OCI-LY1 (cell line): ENCODE results near the gene HDHD5.

Experiments used
- H2AFZ ChIP-seq: fragments of 200-600 bp; sonication (generic), shearing (Covaris generic); 2 replicates; pipeline ENCODE4 v1.6.0; 2014; ENCODE audit warnings: antibody characterized with exemption, mild to moderate bottlenecking, low read length
- H3F3A ChIP-seq: fragments of 200-600 bp; sonication (generic), shearing (Covaris generic); 2 replicates; pipeline ENCODE4 v1.6.0; 2014; ENCODE audit warnings: mild to moderate bottlenecking, antibody characterized with exemption, low read length, moderate library complexity; ENCODE audit not compliant: insufficient read depth
- H3K27ac ChIP-seq: fragments of 200-600 bp; sonication (generic); 2 replicates; pipeline ENCODE4 v1.5.1; 2014; ENCODE audit warnings: low read length, mixed run types, mild to moderate bottlenecking, low read depth; ENCODE audit not compliant: poor library complexity, severe bottlenecking
- H3K27me3 ChIP-seq: fragments of 200-600 bp; sonication (generic); 2 replicates; pipeline ENCODE4 v1.6.0; 2014; ENCODE audit warnings: antibody characterized with exemption, mild to moderate bottlenecking, low read length, moderate library complexity; ENCODE audit not compliant: insufficient read depth
- H3K36me3 ChIP-seq: fragments of 200-600 bp; sonication (generic); 2 replicates; pipeline ENCODE4 v1.6.1; 2014; ENCODE audit warnings: mild to moderate bottlenecking, antibody characterized with exemption, low read length, moderate library complexity, mixed read lengths; ENCODE audit not compliant: insufficient read depth
- H3K4me1 ChIP-seq: fragments of 200-600 bp; sonication (generic); 2 replicates; pipeline ENCODE4 v1.5.1; 2014; ENCODE audit warnings: mild to moderate bottlenecking, low read length, moderate library complexity; ENCODE audit not compliant: insufficient read depth, severe bottlenecking
- H3K4me2 ChIP-seq: fragments of 200-600 bp; sonication (generic), shearing (Covaris generic); 2 replicates; pipeline ENCODE4 v1.6.1; 2014; ENCODE audit warnings: low read length
- H3K4me3 ChIP-seq: fragments of 200-600 bp; sonication (generic); 2 replicates; pipeline ENCODE4 v1.5.1; 2014; ENCODE audit warnings: low read length, low read depth, mild to moderate bottlenecking, mixed read lengths; ENCODE audit not compliant: poor library complexity, severe bottlenecking
- H3K79me2 ChIP-seq: fragments of 200-600 bp; shearing (Covaris generic); 2 replicates; pipeline ENCODE4 v1.6.1; 2016; ENCODE audit warnings: mixed run types, low read length, mixed read lengths; ENCODE audit not compliant: insufficient read depth
- H3K9ac ChIP-seq: fragments of 200-600 bp; sonication (generic), shearing (Covaris generic); 2 replicates; pipeline ENCODE4 v1.6.1; 2014; ENCODE audit warnings: mild to moderate bottlenecking, low read length, mixed read lengths
- H3K9me2 ChIP-seq: fragments of 200-600 bp; sonication (generic), shearing (Covaris generic); 2 replicates; pipeline ENCODE4 v1.6.1; 2014; ENCODE audit warnings: low read depth, mild to moderate bottlenecking, low read length, mixed read lengths
- H3K9me3 ChIP-seq: fragments of 200-600 bp; shearing (Covaris generic); 2 replicates; pipeline ENCODE4 v1.6.1; 2014; ENCODE audit warnings: low read length, mixed read lengths
- H4K20me1 ChIP-seq: fragments of 200-600 bp; sonication (generic), shearing (Covaris generic); 2 replicates; pipeline ENCODE4 v1.6.0; 2016; ENCODE audit warnings: mild to moderate bottlenecking, low read length; ENCODE audit not compliant: insufficient read depth
- EZH2 ChIP-seq: fragments of 200-600 bp; sonication (generic), shearing (Covaris generic); IDR thresholded peaks from 2 replicates; pipeline ENCODE4 v1.8.0; 2017; ENCODE audit warnings: borderline replicate concordance, mixed run types, mild to moderate bottlenecking, antibody characterized with exemption, low read length, moderate library complexity, mixed read lengths
- TF ChIP-seq, protein P1 (sequence below): fragments of 200-600 bp; sonication (generic), shearing (Covaris generic); IDR thresholded peaks from 2 replicates; pipeline ENCODE4 v1.5.1; 2017; ENCODE audit warnings: mild to moderate bottlenecking, antibody characterized with exemption, low read length, moderate library complexity, mixed read lengths

The HDHD5 gene

DNA sequence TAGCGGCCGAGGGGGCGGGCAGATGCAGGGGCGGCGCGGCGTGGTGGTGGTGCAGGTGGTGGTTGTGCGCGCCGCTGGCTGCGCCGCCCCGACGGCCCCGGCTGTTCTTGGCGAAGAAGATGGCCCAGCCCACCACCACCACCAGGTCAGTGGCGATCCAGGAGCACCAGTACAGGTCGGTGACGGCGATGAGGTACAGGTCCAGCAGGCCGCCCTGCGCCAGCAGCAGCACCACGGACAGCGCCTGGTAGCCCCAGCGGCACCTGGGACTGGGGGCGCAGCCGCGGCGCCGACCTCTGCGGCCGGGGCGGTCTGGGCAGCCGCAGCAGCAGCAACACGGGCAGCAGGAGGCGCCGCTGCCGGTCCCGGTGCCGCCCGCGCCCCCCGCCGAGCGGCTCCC, 38.8 kb downstream of the HDHD5 start:
- Histone ChIP-seq H3K36me3 (no peaks in the 10 kb centered on the region), H3K4me1 (no peaks in the 10 kb centered on the region), H4K20me1 (no peaks in the 10 kb centered on the region), H3K9me3 (no peaks in the 10 kb centered on the region), H3F3A (no peaks in the 10 kb centered on the region), H3K4me3 (peak overlapping the region; percentile 60), H2AFZ (no peak overlapping the region), H3K4me2 (no peak overlapping the region), H3K27ac (no peak overlapping the region), H3K27me3 (0 out of 2 replicates have a peak, but pooled peaks cover 1% of the 10 kb centered on the region), H3K9me2 (no peaks in the 10 kb centered on the region), H3K79me2 (no peaks in the 10 kb centered on the region), H3K9ac (no peak overlapping the region)
- TF ChIP-seq EZH2: no peak

DNA sequence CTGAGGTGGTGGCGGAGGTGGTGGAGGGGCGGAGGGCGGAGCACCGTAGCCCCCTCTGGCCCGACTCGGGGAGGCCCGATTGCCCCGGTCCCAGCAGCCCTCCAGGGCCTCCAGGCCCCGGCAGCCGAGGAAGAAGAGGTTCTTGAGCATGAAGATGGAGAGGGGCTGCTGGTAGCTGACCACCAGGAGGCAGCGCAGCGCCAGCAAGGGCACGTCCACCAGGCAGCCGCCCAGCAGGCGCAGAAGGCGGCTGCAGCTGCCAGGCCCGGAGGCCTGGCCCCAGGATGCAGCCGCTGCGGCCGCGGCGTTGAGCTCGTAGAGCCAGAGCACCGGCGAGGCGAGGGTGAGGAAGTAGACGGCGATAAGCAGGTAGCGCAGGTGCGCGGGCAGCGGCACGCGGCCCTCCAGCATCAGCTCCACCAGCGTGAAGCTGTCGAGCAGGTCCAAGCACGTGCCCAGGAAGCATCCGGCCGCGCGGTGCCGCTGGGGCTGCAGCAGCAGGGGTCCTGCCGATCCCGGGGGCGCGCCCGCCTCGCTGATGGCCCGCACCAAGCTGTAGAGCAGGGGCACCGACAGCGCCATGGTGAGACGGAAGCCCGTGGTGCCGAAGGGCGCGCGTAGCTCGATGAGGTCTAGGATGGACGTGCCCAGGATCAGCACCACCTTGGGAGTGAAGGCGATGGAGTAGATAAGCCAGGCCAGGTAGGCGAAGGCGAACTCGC, 39.4 kb downstream of the HDHD5 start:
- Histone ChIP-seq H3K4me3 (no peak overlapping the region), H3K4me1 (no peaks in the 10 kb centered on the region), H4K20me1 (no peaks in the 10 kb centered on the region), H3K9me2 (no peaks in the 10 kb centered on the region), H3K4me2 (no peak overlapping the region), H3K9me3 (no peaks in the 10 kb centered on the region), H3K27ac (no peak overlapping the region), H3F3A (no peaks in the 10 kb centered on the region), H3K36me3 (no peaks in the 10 kb centered on the region), H2AFZ (no peak overlapping the region), H3K79me2 (no peaks in the 10 kb centered on the region), H3K27me3 (0 out of 2 replicates have a peak, but pooled peaks cover 4% of the 10 kb centered on the region), H3K9ac (no peak overlapping the region)
- TF ChIP-seq, protein P1, sequence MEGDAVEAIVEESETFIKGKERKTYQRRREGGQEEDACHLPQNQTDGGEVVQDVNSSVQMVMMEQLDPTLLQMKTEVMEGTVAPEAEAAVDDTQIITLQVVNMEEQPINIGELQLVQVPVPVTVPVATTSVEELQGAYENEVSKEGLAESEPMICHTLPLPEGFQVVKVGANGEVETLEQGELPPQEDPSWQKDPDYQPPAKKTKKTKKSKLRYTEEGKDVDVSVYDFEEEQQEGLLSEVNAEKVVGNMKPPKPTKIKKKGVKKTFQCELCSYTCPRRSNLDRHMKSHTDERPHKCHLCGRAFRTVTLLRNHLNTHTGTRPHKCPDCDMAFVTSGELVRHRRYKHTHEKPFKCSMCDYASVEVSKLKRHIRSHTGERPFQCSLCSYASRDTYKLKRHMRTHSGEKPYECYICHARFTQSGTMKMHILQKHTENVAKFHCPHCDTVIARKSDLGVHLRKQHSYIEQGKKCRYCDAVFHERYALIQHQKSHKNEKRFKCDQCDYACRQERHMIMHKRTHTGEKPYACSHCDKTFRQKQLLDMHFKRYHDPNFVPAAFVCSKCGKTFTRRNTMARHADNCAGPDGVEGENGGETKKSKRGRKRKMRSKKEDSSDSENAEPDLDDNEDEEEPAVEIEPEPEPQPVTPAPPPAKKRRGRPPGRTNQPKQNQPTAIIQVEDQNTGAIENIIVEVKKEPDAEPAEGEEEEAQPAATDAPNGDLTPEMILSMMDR: peak; percentile 31; the same call in 1 of the 2 replicates
- TF ChIP-seq EZH2: no peak

DNA sequence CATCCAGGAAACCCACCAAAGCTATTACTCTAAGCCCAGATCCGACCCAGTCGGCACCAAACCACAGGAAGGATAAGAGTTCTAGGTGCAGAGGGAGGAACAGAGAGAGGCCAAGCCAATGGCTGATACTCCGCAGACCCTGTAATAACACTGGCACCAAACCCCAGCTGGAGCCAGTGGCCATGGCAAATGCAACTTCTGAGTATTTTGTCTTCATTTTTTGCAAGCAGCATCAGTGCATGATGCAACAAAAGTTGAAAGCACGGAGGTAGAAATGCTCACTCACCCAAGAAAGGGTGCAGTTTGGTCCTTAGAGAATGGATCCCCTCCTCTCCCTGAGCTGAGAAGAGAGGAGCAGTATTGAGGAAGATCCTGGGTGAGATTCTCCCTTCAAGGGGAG, 40.7 kb downstream of the HDHD5 start:
- no peaks in the 10 kb centered on the region for H4K20me1 ChIP-seq
- no peak overlapping the region for H3K4me3 ChIP-seq
- H3K9me3 ChIP-seq: no peaks in the 10 kb centered on the region
- TF ChIP-seq, protein P1: no peak
- no peak for TF ChIP-seq EZH2
- H3F3A ChIP-seq: no peaks in the 10 kb centered on the region
- H3K36me3 ChIP-seq: no peaks in the 10 kb centered on the region
- H3K4me1 ChIP-seq: no peaks in the 10 kb centered on the region
- H2AFZ ChIP-seq: no peak overlapping the region
- no peak overlapping the region for H3K9ac ChIP-seq
- H3K27ac ChIP-seq: no peak overlapping the region
- H3K4me2 ChIP-seq: no peak overlapping the region
- H3K27me3 ChIP-seq: 0 out of 2 replicates have a peak, but pooled peaks cover 4% of the 10 kb centered on the region
- no peaks in the 10 kb centered on the region for H3K79me2 ChIP-seq
- no peaks in the 10 kb centered on the region for H3K9me2 ChIP-seq

DNA sequence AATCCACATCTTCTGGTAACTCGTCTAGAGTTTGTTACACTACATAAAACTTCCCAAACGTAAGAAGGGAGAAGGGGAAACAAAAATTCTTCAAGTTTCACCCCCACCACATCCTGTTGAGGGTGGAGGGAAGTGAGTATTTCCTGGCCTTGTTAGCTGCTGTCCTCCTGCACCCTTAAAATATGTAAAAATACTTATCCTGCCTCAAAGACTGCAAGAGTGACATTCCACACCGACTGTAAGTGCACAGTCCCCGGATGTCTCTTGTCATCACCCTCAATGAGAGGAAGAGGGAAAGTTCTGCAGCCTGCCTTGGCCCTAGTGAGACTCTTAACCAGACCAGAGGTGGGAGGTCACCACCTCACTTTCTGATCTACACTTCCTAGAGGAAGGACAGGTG, 41.2 kb downstream of the HDHD5 start:
- Histone ChIP-seq H3K9me3 (no peaks in the 10 kb centered on the region), H3K27ac (no peak overlapping the region), H3K27me3 (0 out of 2 replicates have a peak, but pooled peaks cover 4% of the 10 kb centered on the region), H3K4me1 (no peaks in the 10 kb centered on the region), H3K79me2 (no peaks in the 10 kb centered on the region), H2AFZ (no peak overlapping the region), H3K4me2 (no peak overlapping the region), H3K4me3 (no peak overlapping the region), H3K9me2 (no peaks in the 10 kb centered on the region), H3F3A (no peaks in the 10 kb centered on the region), H4K20me1 (no peaks in the 10 kb centered on the region), H3K9ac (no peak overlapping the region), H3K36me3 (no peaks in the 10 kb centered on the region)
- no peak for TF ChIP-seq EZH2
- TF ChIP-seq, protein P1: no peak
